Suprapubic skin (tissue), 4 donors: ENCODE results near the gene ATP11A. TPM values are rescaled to one million over a fixed set of nuclear protein-coding genes. Genes with fewer than 3 reads are reported as not detected.

Experiments
- DNase-seq, 2 donors: peaks; one replicate each; pipeline ENCODE4 v3.0.0-alpha.2; 2019; ENCODE audit warnings: low spot score in 2 of 2
- H3K27ac ChIP-seq: fragments of 200-600 bp; sonication (generic); one replicate; pipeline ENCODE4 v1.5.1; 2019
- H3K27me3 ChIP-seq: fragments of 200-600 bp; sonication (generic); one replicate; pipeline ENCODE4 v1.5.1; 2019
- H3K36me3 ChIP-seq: fragments of 200-600 bp; sonication (generic); one replicate; pipeline ENCODE4 v1.5.1; 2019
- H3K4me1 ChIP-seq: fragments of 200-600 bp; sonication (generic); one replicate; pipeline ENCODE4 v1.5.1; 2019
- H3K4me3 ChIP-seq: fragments of 200-600 bp; sonication (generic); one replicate; pipeline ENCODE4 v1.5.1; 2019; ENCODE audit warnings: mild to moderate bottlenecking
- H3K9me3 ChIP-seq: fragments of 200-600 bp; sonication (generic); one replicate; pipeline ENCODE4 v1.5.1; 2019
- CTCF ChIP-seq, 2 donors: fragments of 200-600 bp in 1 of 2; fragments of 450-650 bp in 1 of 2; sonication (generic) in 1 of 2; IDR thresholded peaks; one replicate each; pipeline ENCODE4 v1.5.1; 2016 to 2019; ENCODE audit warnings: antibody characterized with exemption in 2 of 2, mild to moderate bottlenecking in 1 of 2, moderate library complexity in 1 of 2
- EP300 ChIP-seq: sonication (generic); formaldehyde crosslinking; IDR thresholded peaks from one replicate; pipeline ENCODE4 v1.6.1; 2017; ENCODE audit warnings: antibody characterized with exemption
- POLR2A ChIP-seq, 2 donors: fragments of 450-650 bp; IDR thresholded peaks; one replicate each; pipeline ENCODE4 v1.6.1; 2017; ENCODE audit warnings: antibody characterized with exemption in 2 of 2, mild to moderate bottlenecking in 2 of 2, moderate library complexity in 2 of 2
- POLR2AphosphoS5 ChIP-seq, 3 donors: sonication (generic); formaldehyde crosslinking; IDR thresholded peaks; one replicate each; pipeline ENCODE4 v1.6.1; 2017; ENCODE audit warnings: antibody characterized with exemption in 3 of 3
- WGBS: methylation state at CpG from one replicate; pipeline ENCODE4 v1.1.5; 2018; 5-methylcytosine and 5-hydroxymethylcytosine counted together
- total RNA-seq, 4 donors: library from RNA; depleted of rRNA; stranded (reverse); fragments of >200 nt; gene quantifications; one replicate each; pipeline ENCODE4 v1.1.0, GENCODE V29; 2016

The ATP11A gene
- total RNA-seq, 4 donors from 2014 or later = 22.8 to 51.0 (median 39.8) TPM

- Histone ChIP-seq H3K4me3 (no peak overlapping the region), H3K9me3 (no peaks in the 10 kb centered on the region), H3K27me3 (no peaks in the 10 kb centered on the region), H3K36me3 (peaks cover 4% of the 10 kb centered on the region), H3K27ac (no peak overlapping the region), H3K4me1 (peaks cover 18% of the 10 kb centered on the region)
- TF ChIP-seq CTCF (IDR thresholded peaks at IDR 0.05) (no peak), EP300 (no peak), POLR2AphosphoS5 (IDR thresholded peaks at IDR 0.05) (no peak), POLR2A (IDR thresholded peaks at IDR 0.05) (no peak)
- 93% methylated on average over 17 of the region's 17 CpGs for whole genome bisulfite sequencing
- peak in 1 of 2 donors; percentile 26 for DNase-seq
These were observed 30.4 kb downstream of the ATP11A start for GRCh38 chr13:112720251-112720650.

DNA sequence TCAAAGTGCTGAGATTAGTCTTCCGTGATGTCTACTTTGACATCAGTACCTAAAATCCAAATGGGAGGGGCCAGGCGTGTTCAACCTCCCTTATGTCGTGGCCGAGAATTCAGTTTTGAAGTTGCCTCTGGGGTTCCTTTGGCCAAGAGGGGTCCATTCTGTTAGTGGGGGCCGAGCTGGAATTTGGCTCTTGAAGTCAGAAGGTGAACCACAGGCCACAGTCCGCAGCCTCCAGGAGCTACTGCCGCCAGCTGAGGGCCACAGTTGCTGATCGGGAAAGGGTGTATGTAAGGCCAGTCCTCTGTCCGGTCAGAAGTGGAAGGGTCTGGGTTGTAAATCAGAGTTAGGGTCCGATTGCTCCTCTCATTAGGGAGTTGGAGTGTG lies 31.0 kb downstream of the ATP11A start:
- peak in 1 of 2 donors; percentile 51 for DNase-seq
- 94% methylated on average over 10 of the region's 10 CpGs for WGBS
- TF ChIP-seq EP300 (no peak), CTCF (IDR thresholded peaks at IDR 0.05) (no peak), POLR2AphosphoS5 (IDR thresholded peaks at IDR 0.05) (no peak), POLR2A (IDR thresholded peaks at IDR 0.05) (no peak)
- Histone ChIP-seq H3K9me3 (no peaks in the 10 kb centered on the region), H3K27me3 (no peaks in the 10 kb centered on the region), H3K36me3 (peaks cover 4% of the 10 kb centered on the region), H3K4me3 (no peak overlapping the region), H3K4me1 (peaks cover 24% of the 10 kb centered on the region), H3K27ac (no peak overlapping the region)

GRCh38 chr13:112721198-112722104 lies 31.6 kb downstream of the ATP11A start:
- 83% methylated on average over 19 of the region's 26 CpGs for WGBS
- Histone ChIP-seq H3K4me1 (peaks cover 26% of the 10 kb centered on the region), H3K27ac (no peak overlapping the region), H3K4me3 (no peak overlapping the region), H3K9me3 (no peaks in the 10 kb centered on the region), H3K36me3 (peaks cover 4% of the 10 kb centered on the region), H3K27me3 (no peaks in the 10 kb centered on the region)
- TF ChIP-seq EP300 (no peak), POLR2A (IDR thresholded peaks at IDR 0.05) (no peak), CTCF (IDR thresholded peaks at IDR 0.05) (no peak)
- peak in 1 of 2 donors; percentile 56 for DNase-seq

DNA sequence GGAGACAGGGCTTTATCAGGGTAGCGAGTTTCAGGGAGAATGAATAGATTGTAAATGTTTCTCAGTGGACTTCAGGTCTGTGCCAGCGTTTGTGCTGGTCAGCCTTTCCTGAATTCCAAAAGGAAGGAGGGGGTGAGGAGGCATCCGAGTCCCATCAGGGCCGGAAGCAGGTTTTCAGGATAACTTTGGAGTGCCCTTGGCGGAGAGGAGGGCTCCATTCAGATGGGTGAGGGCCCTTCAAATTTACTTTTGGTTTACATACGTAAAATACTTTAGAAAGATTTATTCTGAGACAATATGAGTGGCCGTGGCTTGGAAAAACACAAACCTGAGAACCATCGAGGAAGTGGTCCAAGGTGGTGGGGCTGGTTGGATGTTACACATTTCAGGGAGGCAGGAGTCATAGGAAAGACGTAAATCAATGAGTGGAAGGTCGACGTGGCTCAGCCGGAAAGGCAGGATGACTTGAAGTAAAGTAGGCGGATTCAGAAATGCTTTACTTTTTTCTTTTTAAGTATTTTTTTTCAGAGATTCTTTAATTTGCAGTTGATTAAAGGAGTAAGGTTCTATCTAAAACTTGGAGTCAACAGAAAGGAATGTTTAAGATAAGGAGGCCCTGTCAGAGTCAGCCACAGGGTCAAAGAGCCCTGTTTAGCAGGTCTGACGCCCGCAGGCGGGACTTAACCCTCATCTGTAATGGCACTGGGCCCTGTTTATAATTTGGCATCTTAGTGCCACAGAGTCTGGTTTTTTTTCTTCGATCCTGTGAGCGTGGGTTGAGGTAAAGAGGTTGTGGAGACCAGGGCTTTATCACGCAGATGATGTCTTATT lies 32.8 kb downstream of the ATP11A start:
- Histone ChIP-seq H3K27ac (no peak overlapping the region), H3K27me3 (no peaks in the 10 kb centered on the region), H3K4me1 (peaks cover 26% of the 10 kb centered on the region)

More for the DNA sequence above, 32.8 kb downstream of the ATP11A start:
- H3K9me3 ChIP-seq = no peaks in the 10 kb centered on the region
- TF ChIP-seq EP300 (no peak), CTCF (IDR thresholded peaks at IDR 0.05) (no peak), POLR2A (IDR thresholded peaks at IDR 0.05) (no peak), POLR2AphosphoS5 (IDR thresholded peaks at IDR 0.05) (no peak)
- DNase-seq = peak in 1 of 2 donors; percentile 62
- no peak overlapping the region for H3K4me3 ChIP-seq
- 51% methylated on average over 19 of the region's 19 CpGs for WGBS
- peaks cover 4% of the 10 kb centered on the region for H3K36me3 ChIP-seq
